Vagina (tissue), 2 donors: ENCODE data around the gene GH2.
"Not testable (repeated sequence)": the region's sequence is repeated elsewhere in the genome, so short reads cannot be mapped to it uniquely, and the experiment has no call there.

Experiments
- POLR2A ChIP-seq, 2 donors: fragments of 450-650 bp; IDR thresholded peaks; one replicate each; pipeline ENCODE4 v1.6.1; 2017; ENCODE audit warnings: antibody characterized with exemption in 2 of 2, mild to moderate bottlenecking in 2 of 2, moderate library complexity in 2 of 2
- POLR2AphosphoS5 ChIP-seq, 2 donors: sonication (generic); formaldehyde crosslinking; IDR thresholded peaks; one replicate each; pipeline ENCODE4 v1.9.0; 2017; ENCODE audit warnings: antibody characterized with exemption in 2 of 2, mild to moderate bottlenecking in 2 of 2, low read depth in 1 of 2; ENCODE audit not compliant: insufficient read depth in 1 of 2
- TF ChIP-seq, protein P1 (sequence below), 3 experiments: fragments of 450-650 bp in 2 of 3; fragments of 200-600 bp in 1 of 3; sonication (generic) in 1 of 3; IDR thresholded peaks; one replicate each; pipeline ENCODE4 v1.5.1; 2017 to 2019; ENCODE audit warnings: antibody characterized with exemption in 3 of 3, mild to moderate bottlenecking in 2 of 3, moderate library complexity in 2 of 3

DNA sequence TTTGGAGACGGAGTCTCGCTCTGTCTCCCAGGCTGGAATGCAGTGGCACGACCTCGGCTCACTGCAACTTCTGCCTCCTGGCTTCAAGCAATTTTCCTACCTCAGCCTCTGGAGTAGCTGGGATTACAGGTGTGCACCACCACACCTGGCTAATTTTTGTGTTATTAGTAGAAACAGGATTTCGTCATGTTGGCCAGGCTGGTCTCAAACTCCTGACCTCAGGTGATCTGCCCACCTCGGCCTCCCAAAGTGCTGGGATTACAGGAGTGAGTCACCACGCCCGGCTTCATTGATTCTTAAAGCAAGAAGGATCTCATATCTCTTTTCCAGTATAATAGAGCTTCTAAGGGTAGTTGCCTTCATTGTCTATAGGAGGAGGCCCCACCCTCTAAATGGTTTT lies 23.1 kb upstream of the GH2 start:
- TF ChIP-seq, protein P1, sequence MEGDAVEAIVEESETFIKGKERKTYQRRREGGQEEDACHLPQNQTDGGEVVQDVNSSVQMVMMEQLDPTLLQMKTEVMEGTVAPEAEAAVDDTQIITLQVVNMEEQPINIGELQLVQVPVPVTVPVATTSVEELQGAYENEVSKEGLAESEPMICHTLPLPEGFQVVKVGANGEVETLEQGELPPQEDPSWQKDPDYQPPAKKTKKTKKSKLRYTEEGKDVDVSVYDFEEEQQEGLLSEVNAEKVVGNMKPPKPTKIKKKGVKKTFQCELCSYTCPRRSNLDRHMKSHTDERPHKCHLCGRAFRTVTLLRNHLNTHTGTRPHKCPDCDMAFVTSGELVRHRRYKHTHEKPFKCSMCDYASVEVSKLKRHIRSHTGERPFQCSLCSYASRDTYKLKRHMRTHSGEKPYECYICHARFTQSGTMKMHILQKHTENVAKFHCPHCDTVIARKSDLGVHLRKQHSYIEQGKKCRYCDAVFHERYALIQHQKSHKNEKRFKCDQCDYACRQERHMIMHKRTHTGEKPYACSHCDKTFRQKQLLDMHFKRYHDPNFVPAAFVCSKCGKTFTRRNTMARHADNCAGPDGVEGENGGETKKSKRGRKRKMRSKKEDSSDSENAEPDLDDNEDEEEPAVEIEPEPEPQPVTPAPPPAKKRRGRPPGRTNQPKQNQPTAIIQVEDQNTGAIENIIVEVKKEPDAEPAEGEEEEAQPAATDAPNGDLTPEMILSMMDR (IDR thresholded peaks at IDR 0.05) = not testable (repeated sequence)
- TF ChIP-seq POLR2A (IDR thresholded peaks at IDR 0.05); POLR2AphosphoS5 (IDR thresholded peaks at IDR 0.05; ENCODE audit: insufficient read depth in 1 of 2, low read depth in 1 of 2): not testable (repeated sequence)
